ENCODE results near the gene DSCAM. TPM values are rescaled to one million over a fixed set of nuclear protein-coding genes. Genes with fewer than 3 reads are reported as not detected.

DSCAM gene
- polyA plus RNA-seq, 3 donors, result not detected

DNA sequence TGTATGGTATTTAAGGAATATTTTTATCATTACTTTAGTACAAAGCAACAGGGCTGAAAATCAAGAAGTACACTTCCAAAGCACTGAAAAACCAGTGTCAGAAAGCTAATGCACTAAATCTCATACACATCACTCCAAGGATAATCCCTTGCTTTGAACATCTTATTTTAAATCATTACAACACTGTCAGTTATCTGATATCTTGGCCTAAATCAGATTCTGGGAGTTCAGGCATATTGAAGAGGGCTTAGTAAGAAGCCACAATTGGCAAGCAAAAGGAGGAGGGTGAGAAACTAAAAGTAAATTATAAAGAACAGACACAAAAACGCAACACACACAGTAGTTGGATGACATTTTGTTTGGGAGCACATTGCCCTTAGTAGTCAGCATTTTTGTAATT lies 531.3 kb downstream of the DSCAM start:
- Histone ChIP-seq H4K20me1 (ENCODE audit: insufficient read depth, low read length) (no peaks in the 10 kb centered on the region), H3K27ac (ENCODE audit: low read depth in 1 of 2, low read length in 2 of 2) (no peak overlapping the region), H3K4me2 (replicated peaks; ENCODE audit: extremely low read depth, low read length, poor library complexity, severe bottlenecking) (no peak overlapping the region), H3K9ac (ENCODE audit: insufficient read depth, low read length, poor library complexity, severe bottlenecking) (no peak overlapping the region), H3K4me3 (replicated peaks in 1 of 3; ENCODE audit: low read depth in 2 of 3, low read length in 3 of 3) (no peak overlapping the region), H3K27me3 (ENCODE audit: control insufficient read depth in 2 of 2, insufficient read depth in 2 of 2, low read length in 2 of 2) (no peaks in the 10 kb centered on the region), H3K36me3 (replicated peaks in 1 of 2; ENCODE audit: control insufficient read depth in 1 of 2, insufficient read depth in 2 of 2, low read length in 2 of 2) (no peaks in the 10 kb centered on the region), H2AFZ (ENCODE audit: insufficient read depth, low read depth, low read length, poor library complexity, severe bottlenecking) (no peak overlapping the region), H3K79me2 (ENCODE audit: insufficient read depth, low read length) (no peaks in the 10 kb centered on the region), H3K4me1 (ENCODE audit: control insufficient read depth in 1 of 2, insufficient read depth in 2 of 2, low read length in 2 of 2) (no peaks in the 10 kb centered on the region), H3K9me3 (replicated peaks in 1 of 2; ENCODE audit: control insufficient read depth in 1 of 2, insufficient read depth in 1 of 2, low read length in 2 of 2) (peaks cover 6% of the 10 kb centered on the region in 2 donors)
- peaks cover 0 to 13% (median 5%) of the 10 kb centered on the region in 7 donors for H3K9me3 Mint-ChIP-seq
- WGBS (ENCODE audit: insufficient coverage), result no CpG with 5 or more reads among the region's 1 CpG
- H3K4me1 Mint-ChIP-seq, result no peaks in the 10 kb centered on the region
- H3K36me3 Mint-ChIP-seq, result no peaks in the 10 kb centered on the region
- intact Hi-C loops (cut with micrococcal nuclease), result no loop called here
- H3K4me3 Mint-ChIP-seq, result no peak overlapping the region
- H3K27ac Mint-ChIP-seq, result no peak overlapping the region
- TF ChIP-seq, protein P1, sequence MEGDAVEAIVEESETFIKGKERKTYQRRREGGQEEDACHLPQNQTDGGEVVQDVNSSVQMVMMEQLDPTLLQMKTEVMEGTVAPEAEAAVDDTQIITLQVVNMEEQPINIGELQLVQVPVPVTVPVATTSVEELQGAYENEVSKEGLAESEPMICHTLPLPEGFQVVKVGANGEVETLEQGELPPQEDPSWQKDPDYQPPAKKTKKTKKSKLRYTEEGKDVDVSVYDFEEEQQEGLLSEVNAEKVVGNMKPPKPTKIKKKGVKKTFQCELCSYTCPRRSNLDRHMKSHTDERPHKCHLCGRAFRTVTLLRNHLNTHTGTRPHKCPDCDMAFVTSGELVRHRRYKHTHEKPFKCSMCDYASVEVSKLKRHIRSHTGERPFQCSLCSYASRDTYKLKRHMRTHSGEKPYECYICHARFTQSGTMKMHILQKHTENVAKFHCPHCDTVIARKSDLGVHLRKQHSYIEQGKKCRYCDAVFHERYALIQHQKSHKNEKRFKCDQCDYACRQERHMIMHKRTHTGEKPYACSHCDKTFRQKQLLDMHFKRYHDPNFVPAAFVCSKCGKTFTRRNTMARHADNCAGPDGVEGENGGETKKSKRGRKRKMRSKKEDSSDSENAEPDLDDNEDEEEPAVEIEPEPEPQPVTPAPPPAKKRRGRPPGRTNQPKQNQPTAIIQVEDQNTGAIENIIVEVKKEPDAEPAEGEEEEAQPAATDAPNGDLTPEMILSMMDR (IDR thresholded peaks at IDR 0.05), result no peak
- H3K27me3 Mint-ChIP-seq (ENCODE audit: low read depth in 3 of 3), result peaks cover 0 to 2% (median 1%) of the 10 kb centered on the region in 3 donors
- no peak for DNase-seq

DNA sequence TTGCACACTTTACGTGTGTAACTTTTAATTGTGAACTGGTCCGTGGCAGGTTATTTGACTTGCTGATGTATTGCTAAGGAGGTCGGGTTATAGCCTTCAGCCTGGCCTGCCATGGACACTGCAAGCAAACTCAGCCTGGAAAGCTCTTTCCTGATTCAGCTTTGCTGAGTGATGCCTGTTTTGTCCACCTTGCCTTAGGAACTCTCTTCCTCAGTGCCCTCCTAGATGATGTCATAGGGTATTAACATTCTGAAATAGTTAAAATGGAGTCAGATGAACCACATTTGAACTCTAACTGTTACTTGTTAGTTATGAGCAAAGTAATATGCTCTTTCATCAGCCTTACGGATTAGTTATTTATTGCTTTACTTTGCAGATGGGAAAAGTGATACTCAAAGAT lies 533.7 kb downstream of the DSCAM start:
- peaks cover 0 to 2% (median 1%) of the 10 kb centered on the region in 3 donors for H3K27me3 Mint-ChIP-seq (ENCODE audit: low read depth in 3 of 3)
- no peak for DNase-seq
- Histone ChIP-seq H2AFZ (ENCODE audit: insufficient read depth, low read depth, low read length, poor library complexity, severe bottlenecking) (no peak overlapping the region), H3K4me1 (ENCODE audit: control insufficient read depth in 1 of 2, insufficient read depth in 2 of 2, low read length in 2 of 2) (no peaks in the 10 kb centered on the region), H3K27ac (ENCODE audit: low read depth in 1 of 2, low read length in 2 of 2) (no peak overlapping the region), H3K4me3 (replicated peaks in 1 of 3; ENCODE audit: low read depth in 2 of 3, low read length in 3 of 3) (no peak overlapping the region), H3K36me3 (replicated peaks in 1 of 2; ENCODE audit: control insufficient read depth in 1 of 2, insufficient read depth in 2 of 2, low read length in 2 of 2) (no peaks in the 10 kb centered on the region), H3K4me2 (replicated peaks; ENCODE audit: extremely low read depth, low read length, poor library complexity, severe bottlenecking) (no peak overlapping the region), H3K9me3 (replicated peaks in 1 of 2; ENCODE audit: control insufficient read depth in 1 of 2, insufficient read depth in 1 of 2, low read length in 2 of 2) (peaks cover 4 to 7% of the 10 kb centered on the region in 2 donors), H3K79me2 (ENCODE audit: insufficient read depth, low read length) (no peaks in the 10 kb centered on the region), H4K20me1 (ENCODE audit: insufficient read depth, low read length) (no peaks in the 10 kb centered on the region), H3K27me3 (ENCODE audit: control insufficient read depth in 2 of 2, insufficient read depth in 2 of 2, low read length in 2 of 2) (no peaks in the 10 kb centered on the region), H3K9ac (ENCODE audit: insufficient read depth, low read length, poor library complexity, severe bottlenecking) (no peak overlapping the region)
- no peak overlapping the region for H3K4me3 Mint-ChIP-seq
- intact Hi-C loops (cut with micrococcal nuclease), result no loop called here
- no peak overlapping the region for H3K27ac Mint-ChIP-seq
- WGBS (ENCODE audit: insufficient coverage), result 83% methylated on average over 2 of the region's 4 CpGs
- TF ChIP-seq, protein P1 (IDR thresholded peaks at IDR 0.05), result no peak
- H3K4me1 Mint-ChIP-seq, result no peaks in the 10 kb centered on the region
- H3K36me3 Mint-ChIP-seq, result no peaks in the 10 kb centered on the region
- peaks cover 2 to 15% (median 6%) of the 10 kb centered on the region in 7 donors for H3K9me3 Mint-ChIP-seq
